ENCODE results near the gene LENG8.
"Not testable (repeated sequence)": the region's sequence is repeated elsewhere in the genome, so short reads cannot be mapped to it uniquely, and the experiment has no call there.

Gene LENG8

GRCh38 chr19:54444737-54445136 is 4.3 kb upstream of the LENG8 start:
- DNase-seq (ENCODE audit: low read depth in 2 of 2), result no peak

- DNase-seq (ENCODE audit: low read depth in 2 of 2), result not testable (repeated sequence)
Measured at GRCh38 chr19:54446349-54446748, 2.6 kb upstream of the LENG8 start.

- DNase-seq (ENCODE audit: low read depth in 2 of 2), result peak in 1 of 2 donors; percentile 34
Measured at GRCh38 chr19:54448040-54448773, 792 bp upstream of the LENG8 start.

- no peak for DNase-seq (ENCODE audit: low read depth in 2 of 2)
Measured at GRCh38 chr19:54449701-54450069, 686 bp downstream of the LENG8 start.

GRCh38 chr19:54451331-54451871 is 2.4 kb downstream of the LENG8 start:
- DNase-seq (ENCODE audit: low read depth in 2 of 2), result no peak

GRCh38 chr19:54451997-54452396 is 3.0 kb downstream of the LENG8 start:
- no peak for DNase-seq (ENCODE audit: low read depth in 2 of 2)

GRCh38 chr19:54452626-54453025 is 3.6 kb downstream of the LENG8 start:
- no peak for DNase-seq (ENCODE audit: low read depth in 2 of 2)

GRCh38 chr19:54453921-54454780 is 5.2 kb downstream of the LENG8 start:
- no peak for DNase-seq (ENCODE audit: low read depth in 2 of 2)

GRCh38 chr19:54454781-54455675 is 6.0 kb downstream of the LENG8 start:
- no peak for DNase-seq (ENCODE audit: low read depth in 2 of 2)

- no peak for DNase-seq (ENCODE audit: low read depth in 2 of 2)
Measured at GRCh38 chr19:54455786-54456422, 6.9 kb downstream of the LENG8 start.

- no peak for DNase-seq (ENCODE audit: low read depth in 2 of 2)
Measured at GRCh38 chr19:54456423-54457373, 7.7 kb downstream of the LENG8 start.

GRCh38 chr19:54457773-54458647 is 9.0 kb downstream of the LENG8 start:
- DNase-seq (ENCODE audit: low read depth in 2 of 2), result no peak

- no peak for DNase-seq (ENCODE audit: low read depth in 2 of 2)
Measured at GRCh38 chr19:54458648-54459281, 9.8 kb downstream of the LENG8 start.

- DNase-seq (ENCODE audit: low read depth in 2 of 2), result no peak
Measured at GRCh38 chr19:54459282-54460229, 10.6 kb downstream of the LENG8 start.

GRCh38 chr19:54460230-54461005 is 11.4 kb downstream of the LENG8 start:
- no peak for DNase-seq (ENCODE audit: low read depth in 2 of 2)

GRCh38 chr19:54461210-54461609 is 12.2 kb downstream of the LENG8 start:
- DNase-seq (ENCODE audit: low read depth in 2 of 2), result no peak

GRCh38 chr19:54461613-54462012 is 12.6 kb downstream of the LENG8 start:
- DNase-seq (ENCODE audit: low read depth in 2 of 2), result no peak

Data from stimulated activated CD4-positive, alpha-beta T cell treated with anti-CD3 and anti-CD28 coated beads, Interleukin-1b, Interleukin-23, amount 100 ng/mL, for 4 hours (primary cell).